Tongue (tissue), 2 donors: ENCODE measurements around the gene CHRM2. TPM values are rescaled to one million over a fixed set of nuclear protein-coding genes. Genes with fewer than 3 reads are reported as not detected.
"Not testable (repeated sequence)": the region's sequence is repeated elsewhere in the genome, so short reads cannot be mapped to it uniquely, and the experiment has no call there.

Experiments used
- DNase-seq: peaks from one replicate; pipeline ENCODE4 v3.0.0-alpha.2; 2015
- total RNA-seq: library from RNA; depleted of rRNA; stranded (reverse); fragments of >200 nt; gene quantifications from one replicate; pipeline ENCODE4 v1.2.3, GENCODE V29; 2014

The CHRM2 gene
- 1.0 TPM for total RNA-seq

GRCh38 chr7:136868496-136869000 lies at the start of gene CHRM2:
TSS of gene CHRM2 (plus strand) at chr7:136868652. CDS start at chr7:137014866, 146,214 bp downstream.
- DNase-seq: peak; percentile 41

GRCh38 chr7:136831398-136831797 lies 37.1 kb upstream of the CHRM2 start:
- DNase-seq: not testable (repeated sequence)

- DNase-seq: no peak
Measured at GRCh38 chr7:136845899-136846465, 22.5 kb upstream of the CHRM2 start.

- no peak for DNase-seq
Measured at GRCh38 chr7:136847858-136848257, 20.6 kb upstream of the CHRM2 start.

GRCh38 chr7:136853654-136854053 lies 14.8 kb upstream of the CHRM2 start:
- DNase-seq: no peak

GRCh38 chr7:136857573-136857972 lies 10.9 kb upstream of the CHRM2 start:
- DNase-seq: peak; percentile 50

- DNase-seq: no peak
Measured at GRCh38 chr7:136859803-136860202, 8.6 kb upstream of the CHRM2 start.

- no peak for DNase-seq
Measured at GRCh38 chr7:136865236-136865635, 3.2 kb upstream of the CHRM2 start.

- DNase-seq: no peak
Measured at GRCh38 chr7:136865777-136866176, 2.7 kb upstream of the CHRM2 start.

- peak; percentile 20 for DNase-seq
Measured at GRCh38 chr7:136869001-136869961, 829 bp downstream of the CHRM2 start.

- DNase-seq: peak; percentile 2
Measured at GRCh38 chr7:136869991-136870865, 1.8 kb downstream of the CHRM2 start.

- peak; percentile 7 for DNase-seq
Measured at GRCh38 chr7:136870866-136871487, 2.5 kb downstream of the CHRM2 start.

- DNase-seq: peak; percentile 6
Measured at GRCh38 chr7:136874393-136875032, 6.1 kb downstream of the CHRM2 start.

GRCh38 chr7:136877509-136877908 lies 9.1 kb downstream of the CHRM2 start:
- DNase-seq: no peak

- no peak for DNase-seq
Measured at GRCh38 chr7:136877990-136878389, 9.5 kb downstream of the CHRM2 start.

- no peak for DNase-seq
Measured at GRCh38 chr7:136878878-136879277, 10.4 kb downstream of the CHRM2 start.

- no peak for DNase-seq
Measured at GRCh38 chr7:136883046-136883445, 14.6 kb downstream of the CHRM2 start.

- peak; percentile 16 for DNase-seq
Measured at GRCh38 chr7:136884492-136884891, 16.0 kb downstream of the CHRM2 start.

- DNase-seq: no peak
Measured at GRCh38 chr7:136887317-136887716, 18.9 kb downstream of the CHRM2 start.

GRCh38 chr7:136890399-136890798 lies 21.9 kb downstream of the CHRM2 start:
- DNase-seq: no peak

- no peak for DNase-seq
Measured at GRCh38 chr7:136891850-136892249, 23.4 kb downstream of the CHRM2 start.
